Lung (tissue), 12 donors: ENCODE results near the gene QKI. TPM values are rescaled to one million over a fixed set of nuclear protein-coding genes. Genes with fewer than 3 reads are reported as not detected.

Experiments used
- ATAC-seq: fragments of 200-7000 bp; cut with Tn5 transposase; one replicate; pipeline ENCODE4 v1.9.1; 2020; ENCODE audit warnings: moderate number of reproducible peaks; ENCODE audit not compliant: insufficient read depth, low FRiP score
- DNase-seq, 3 donors: peaks; one replicate each; pipeline ENCODE4 v3.0.0-alpha.2; 2013 to 2017
- H3K27ac ChIP-seq, 2 donors: one replicate each; pipeline ENCODE4 v1.5.1; 2013; ENCODE audit warnings: mild to moderate bottlenecking in 2 of 2, moderate library complexity in 2 of 2, control low read depth in 1 of 2, inconsistent platforms in 1 of 2, low read depth in 1 of 2, low read length in 1 of 2
- H3K27me3 ChIP-seq, 3 donors: one replicate each; pipeline ENCODE4 v1.5.1; 2013; ENCODE audit warnings: low read length in 2 of 3; ENCODE audit not compliant: control insufficient read depth in 3 of 3, insufficient read depth in 3 of 3
- H3K36me3 ChIP-seq, 4 donors: one replicate each; pipeline ENCODE4 v1.5.1; 2013; ENCODE audit warnings: low read length in 4 of 4, mild to moderate bottlenecking in 1 of 4, moderate library complexity in 1 of 4; ENCODE audit not compliant: control insufficient read depth in 4 of 4, insufficient read depth in 4 of 4
- H3K4me1 ChIP-seq, 5 donors: one replicate each; pipeline ENCODE4 v1.5.1; 2013; ENCODE audit warnings: low read length in 5 of 5, mild to moderate bottlenecking in 2 of 5, moderate library complexity in 1 of 5; ENCODE audit not compliant: control insufficient read depth in 5 of 5, insufficient read depth in 5 of 5
- H3K4me3 ChIP-seq: one replicate; pipeline ENCODE4 v1.5.1; 2013; ENCODE audit warnings: mild to moderate bottlenecking, control low read depth, moderate library complexity
- H3K9ac ChIP-seq, 2 donors: one replicate each; pipeline ENCODE4 v1.5.1; 2013; ENCODE audit warnings: low read length in 2 of 2, control low read depth in 1 of 2; ENCODE audit not compliant: insufficient read depth in 1 of 2
- H3K9me3 ChIP-seq, 4 donors: one replicate each; pipeline ENCODE4 v1.5.1; 2013; ENCODE audit warnings: low read length in 3 of 4, mild to moderate bottlenecking in 1 of 4, moderate library complexity in 1 of 4; ENCODE audit not compliant: control insufficient read depth in 4 of 4, insufficient read depth in 3 of 4
- WGBS, 2 donors: extraction: QIAGEN DNeasy Blood & Tissue Kit; methylation state at CpG; one replicate each; pipeline ENCODE4 v1.1.7; 2013; 5-methylcytosine and 5-hydroxymethylcytosine counted together
- polyA plus RNA-seq, 2 donors: library from polyadenylated mRNA; stranded (reverse); fragments of 200-250 nt; gene quantifications; one replicate each; pipeline ENCODE4 v1.2.1, GENCODE V29; 2013
- total RNA-seq, 2 donors: library from RNA; depleted of rRNA in 1 of 2; stranded (reverse); fragments of >200 nt in 1 of 2; gene quantifications; one replicate each; pipeline ENCODE4 v1.2.1, GENCODE V29; 2014 to 2021
- TF ChIP-seq, protein P1 (sequence below): IDR thresholded peaks from 2 replicates; pipeline ENCODE4 v1.5.1; 2012; ENCODE audit warnings: mild to moderate bottlenecking; ENCODE audit errors: control extremely low read depth, extremely low read depth
- donor health status: control.
- donor health status: control.
- donor health status: Bipolar disorder and iron deficiency.
- donor health status: healthy.
- donor health status: DM: yes; HTN: yes; CAD: no.

The QKI gene
- total and polyA plus RNA-seq, 4 donors, result 20.6 to 228 (median 114) TPM

DNA sequence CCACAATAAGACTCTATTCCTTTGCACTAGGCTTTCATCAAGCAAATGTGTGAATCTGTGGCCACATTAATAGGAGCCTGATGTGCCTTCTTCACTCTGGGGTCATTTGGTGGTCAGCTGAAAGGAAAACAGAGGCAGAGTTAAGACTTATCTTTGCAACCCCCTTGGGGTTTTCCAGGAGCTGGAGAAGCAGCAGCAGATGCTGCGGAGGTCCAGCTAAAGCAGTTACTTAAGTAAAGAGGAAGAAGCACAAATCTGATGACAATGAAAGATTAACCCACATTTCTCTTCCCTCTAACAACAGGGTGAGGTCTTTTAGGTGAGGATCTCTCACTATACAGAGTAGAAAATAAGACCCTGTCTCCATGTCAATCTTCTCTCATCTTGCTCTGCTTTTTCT is 45.4 kb upstream of the QKI start:
- ATAC-seq (no peak), DNase-seq (no peak)
- Histone ChIP-seq H3K36me3 (no peaks in the 10 kb centered on the region), H3K4me1 (peaks cover 0 to 8% (median 0%) of the 10 kb centered on the region in 5 donors), H3K9me3 (no peaks in the 10 kb centered on the region), H3K4me3 (no peak overlapping the region), H3K27me3 (no peaks in the 10 kb centered on the region), H3K27ac (no peak overlapping the region), H3K9ac (no peak overlapping the region)
- TF ChIP-seq, protein P1, sequence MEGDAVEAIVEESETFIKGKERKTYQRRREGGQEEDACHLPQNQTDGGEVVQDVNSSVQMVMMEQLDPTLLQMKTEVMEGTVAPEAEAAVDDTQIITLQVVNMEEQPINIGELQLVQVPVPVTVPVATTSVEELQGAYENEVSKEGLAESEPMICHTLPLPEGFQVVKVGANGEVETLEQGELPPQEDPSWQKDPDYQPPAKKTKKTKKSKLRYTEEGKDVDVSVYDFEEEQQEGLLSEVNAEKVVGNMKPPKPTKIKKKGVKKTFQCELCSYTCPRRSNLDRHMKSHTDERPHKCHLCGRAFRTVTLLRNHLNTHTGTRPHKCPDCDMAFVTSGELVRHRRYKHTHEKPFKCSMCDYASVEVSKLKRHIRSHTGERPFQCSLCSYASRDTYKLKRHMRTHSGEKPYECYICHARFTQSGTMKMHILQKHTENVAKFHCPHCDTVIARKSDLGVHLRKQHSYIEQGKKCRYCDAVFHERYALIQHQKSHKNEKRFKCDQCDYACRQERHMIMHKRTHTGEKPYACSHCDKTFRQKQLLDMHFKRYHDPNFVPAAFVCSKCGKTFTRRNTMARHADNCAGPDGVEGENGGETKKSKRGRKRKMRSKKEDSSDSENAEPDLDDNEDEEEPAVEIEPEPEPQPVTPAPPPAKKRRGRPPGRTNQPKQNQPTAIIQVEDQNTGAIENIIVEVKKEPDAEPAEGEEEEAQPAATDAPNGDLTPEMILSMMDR, result no peak
- 75 to 100% methylated on average over 1 of the region's 1 CpG for WGBS, 2 donors

DNA sequence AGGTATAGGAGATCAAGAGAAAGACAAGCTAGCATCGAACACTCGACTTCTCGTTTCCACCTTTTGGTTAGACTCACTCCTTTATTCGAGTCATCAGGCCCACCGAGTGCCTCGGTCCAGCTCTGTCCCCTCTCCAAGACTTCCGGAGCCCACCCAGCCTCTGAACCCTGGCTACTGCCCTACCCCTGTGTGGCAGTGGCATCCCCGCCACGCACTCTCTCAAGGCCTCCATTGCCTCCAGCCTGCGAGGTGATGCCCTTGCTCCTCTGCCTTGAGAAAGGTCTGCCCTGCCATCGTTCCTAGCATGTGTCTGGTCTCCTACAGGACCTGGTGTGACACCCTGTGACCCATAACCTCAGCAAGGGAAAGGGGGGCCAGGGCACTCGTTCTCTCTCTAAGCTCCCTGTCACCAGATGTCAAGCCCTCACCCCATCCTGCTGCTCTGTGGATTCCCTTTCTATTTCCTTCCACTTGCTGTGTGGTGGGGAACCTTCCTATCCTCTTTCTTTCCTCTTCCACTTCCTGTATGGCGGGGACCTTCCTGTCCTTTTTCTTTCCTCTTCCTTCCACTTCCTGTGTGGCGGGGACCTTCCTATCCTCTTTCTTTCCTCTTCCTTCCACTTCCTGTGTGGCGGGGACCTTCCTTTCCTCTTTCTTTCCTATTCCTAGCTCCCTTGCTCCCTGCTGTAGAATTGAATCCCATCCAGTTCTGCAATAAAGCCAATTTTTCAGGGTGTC is 44.7 kb upstream of the QKI start:
- no peaks in the 10 kb centered on the region for H3K9me3 ChIP-seq
- no peak for DNase-seq
- no peak for ATAC-seq
- WGBS, 2 donors, result 84 to 86% methylated on average over 14 to 15 of the region's 15 CpGs
- no peak overlapping the region for H3K4me3 ChIP-seq
- no peaks in the 10 kb centered on the region for H3K36me3 ChIP-seq
- H3K27me3 ChIP-seq, result no peaks in the 10 kb centered on the region
- no peak overlapping the region for H3K9ac ChIP-seq
- TF ChIP-seq, protein P1, result no peak
- H3K27ac ChIP-seq, result no peak overlapping the region
- H3K4me1 ChIP-seq, result peaks cover 0 to 8% (median 0%) of the 10 kb centered on the region in 5 donors

DNA sequence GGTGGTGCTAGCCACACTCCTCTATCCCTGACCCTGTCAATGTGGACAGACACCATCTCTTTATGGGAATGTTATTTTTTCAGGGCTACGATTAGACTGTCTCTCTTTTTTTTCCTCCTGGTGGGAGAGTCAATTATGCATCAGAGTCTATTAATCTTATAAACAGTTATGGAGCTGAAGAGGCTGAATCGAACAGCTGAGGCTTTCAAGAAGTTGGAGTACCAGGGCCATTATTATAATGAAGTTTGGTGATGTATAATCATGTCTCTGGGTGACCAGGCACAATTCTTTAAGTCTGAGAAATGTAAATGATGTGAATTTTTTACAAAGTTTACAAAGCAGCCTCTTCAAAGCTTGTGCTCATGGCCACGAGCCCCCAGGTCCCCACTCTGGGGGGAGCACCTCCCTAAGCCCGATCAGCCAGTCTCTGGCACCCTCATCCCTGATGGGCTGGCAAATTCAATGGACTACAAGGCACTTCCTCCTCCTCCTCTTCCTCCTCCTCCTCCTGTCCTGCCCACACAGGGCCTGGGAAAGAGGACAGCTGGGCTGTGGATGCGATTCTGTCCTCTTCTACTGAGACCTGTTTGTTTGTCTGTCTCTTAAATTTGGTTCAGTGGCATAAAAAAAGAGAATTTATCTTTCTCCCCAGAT is 43.9 kb upstream of the QKI start:
- Histone ChIP-seq H3K36me3 (no peaks in the 10 kb centered on the region), H3K9ac (no peak overlapping the region), H3K4me3 (no peak overlapping the region), H3K27me3 (no peaks in the 10 kb centered on the region), H3K9me3 (no peaks in the 10 kb centered on the region), H3K27ac (no peak overlapping the region), H3K4me1 (peaks cover 0 to 8% (median 0%) of the 10 kb centered on the region in 5 donors)
- 58 to 82% methylated on average over 5 of the region's 5 CpGs for WGBS, 2 donors
- ATAC-seq (no peak), DNase-seq (no peak)
- TF ChIP-seq, protein P1, result no peak
